Measurements from ENCODE around the gene NHLRC4.

GRCh38 chr16:590815-591200 lies 24.0 kb downstream of the NHLRC4 start:
- TF ChIP-seq ZKSCAN1 (IDR thresholded peaks at IDR 0.05; ENCODE audit: low read depth, low read length) (no peak), ZKSCAN8 (CRISPR knock-in tag; IDR thresholded peaks at IDR 0.05) (no peak), RFX5 (IDR thresholded peaks at IDR 0.05; ENCODE audit: low read depth, low read length) (no peak), PTRF (tag; IDR thresholded peaks at IDR 0.05) (no peak), POLR2A (conservative IDR thresholded peaks at IDR 0.05) (no peak), CTCF (IDR thresholded peaks at IDR 0.05 in 2 of 3, conservative IDR thresholded peaks at IDR 0.05 in 1 of 3; ENCODE audit: insufficient read depth in 2 of 3, low read depth in 1 of 3, low read length in 3 of 3) (no peak), BDP1 (IDR thresholded peaks at IDR 0.05; ENCODE audit: insufficient read depth, insufficient read length) (no peak), NRF1 (conservative IDR thresholded peaks at IDR 0.05 in 1 of 2, IDR thresholded peaks at IDR 0.05 in 1 of 2) (no peak), CBFB (CRISPR knock-in tag; IDR thresholded peaks at IDR 0.05) (no peak), RAD21 (CRISPR knock-in tag; conservative IDR thresholded peaks at IDR 0.05 in 1 of 2, IDR thresholded peaks at IDR 0.05 in 1 of 2) (no peak), ID3 (CRISPR knock-in tag; IDR thresholded peaks at IDR 0.05) (no peak), ID3 (tag; IDR thresholded peaks at IDR 0.05) (no peak), EZH2 (IDR thresholded peaks at IDR 0.05; ENCODE audit: borderline replicate concordance, low read depth, low read length) (no peak), ZFP30 (CRISPR knock-in tag; IDR thresholded peaks at IDR 0.05; ENCODE audit: borderline replicate concordance) (no peak), ZBTB40 (IDR thresholded peaks at IDR 0.05) (no peak), ZBTB40 (CRISPR knock-in tag; IDR thresholded peaks at IDR 0.05) (no peak)
